HepG2 (cell line): ENCODE data around the gene SLC7A4. TPM values are rescaled to one million over a fixed set of nuclear protein-coding genes. Genes with fewer than 3 reads are reported as not detected.

Source experiments
- ATAC-seq: fragments of 200-7000 bp; cut with Tn5 transposase; 3 replicates; pipeline ENCODE4 v1.9.1; 2020; ENCODE audit warnings: mild to moderate bottlenecking, moderate library complexity
- BruUV-seq: library from RNA; stranded (reverse); fragments of 400-500 nt; replicated peaks from 2 replicates; lab custom pipeline; 2021; lab: Mats Ljungman, UMichigan
- CTCF ChIA-PET: fragments of 300-600 bp; formaldehyde crosslinking; extraction: SDS; loops from one replicate; lab custom pipeline; 2021; ENCODE audit warnings: low total read pairs, inconsistent platforms, low intra/inter-chr PET ratio; lab: Yijun Ruan, JAX
- POLR2A ChIA-PET: fragments of 350-600 bp; sonication (Branson Sonifier 250); formaldehyde crosslinking; loops from one replicate; lab custom pipeline; 2020; ENCODE audit warnings: antibody characterized with exemption, inconsistent platforms; lab: Yijun Ruan, JAX
- DNase-seq: peaks from one replicate; pipeline ENCODE4 v3.0.0-alpha.2; 2015; ENCODE audit warnings: low spot score
- FAIRE-seq: peaks from 3 replicates; lab custom pipeline; 2011; peaks lifted over from hg19 to GRCh38; lab: Jason Lieb, UNC
- H2AFZ ChIP-seq: one replicate; pipeline ENCODE4 v1.6.1; 2011; ENCODE audit warnings: low read length, inconsistent platforms
- H3K27ac ChIP-seq: fragments of 300-600 bp; 3 replicates; pipeline ENCODE4 v1.8.0; 2011; ENCODE audit warnings: mixed run types, mild to moderate bottlenecking, mixed read lengths, low read length, inconsistent platforms; ENCODE audit not compliant: insufficient read depth; ENCODE audit errors: extremely low read length
- H3K27me3 ChIP-seq, 2 experiments: fragments of 200-600 bp in 1 of 2; 2 replicates in 1 of 2; 3 replicates in 1 of 2; pipeline versions ENCODE4 v1.6.0 to v1.8.0; 2011; ENCODE audit warnings: low read length in 2 of 2, mild to moderate bottlenecking in 2 of 2, moderate library complexity in 2 of 2, inconsistent platforms in 1 of 2; ENCODE audit not compliant: insufficient read depth in 2 of 2, control insufficient read depth in 1 of 2
- H3K36me3 ChIP-seq, 2 experiments: fragments of 200-600 bp in 1 of 2; replicated peaks in 1 of 2; 2 replicates in 1 of 2; 3 replicates in 1 of 2; pipeline versions ENCODE4 v1.5.1 to v1.8.0; 2011; ENCODE audit warnings: low read length in 2 of 2, inconsistent platforms in 1 of 2; ENCODE audit not compliant: insufficient read depth in 2 of 2, control insufficient read depth in 1 of 2
- H3K4me1 ChIP-seq: 2 replicates; pipeline ENCODE4 v1.5.1; 2012; ENCODE audit warnings: low read length, inconsistent platforms; ENCODE audit not compliant: insufficient read depth
- H3K4me2 ChIP-seq: 2 replicates; pipeline ENCODE4 v1.6.0; 2011; ENCODE audit warnings: low read depth, low read length, inconsistent platforms
- H3K4me3 ChIP-seq, 3 experiments: fragments of 200-600 bp in 1 of 3; sonication (generic), shearing (Covaris generic) in 1 of 3; replicated peaks in 1 of 3; 2 replicates each; pipeline ENCODE4 v1.5.1; 2011 to 2016; ENCODE audit warnings: low read length in 3 of 3, inconsistent platforms in 2 of 3, low read depth in 2 of 3, mild to moderate bottlenecking in 2 of 3, control low read depth in 1 of 3, mixed read lengths in 1 of 3; ENCODE audit not compliant: insufficient read depth in 1 of 3
- H3K79me2 ChIP-seq: one replicate; pipeline ENCODE4 v1.6.1; 2011; ENCODE audit warnings: low read length, inconsistent platforms; ENCODE audit not compliant: insufficient read depth
- H3K9ac ChIP-seq: 2 replicates; pipeline ENCODE4 v1.6.0; 2011; ENCODE audit warnings: mild to moderate bottlenecking, low read depth, low read length, inconsistent platforms; ENCODE audit not compliant: insufficient read depth
- H3K9me3 ChIP-seq: 2 replicates; pipeline ENCODE4 v1.5.1; 2012; ENCODE audit warnings: mild to moderate bottlenecking, low read length
- H4K20me1 ChIP-seq: 2 replicates; pipeline ENCODE4 v1.6.0; 2011; ENCODE audit warnings: inconsistent platforms, mild to moderate bottlenecking, low read length, moderate library complexity; ENCODE audit not compliant: insufficient read depth
- DPF2 ChIP-seq: sonication (generic); formaldehyde crosslinking; IDR thresholded peaks from 2 replicates; pipeline ENCODE4 v1.4.0; 2020; ENCODE audit warnings: mild to moderate bottlenecking, low read depth, missing genetic modification reagents, borderline replicate concordance
- KLF13 ChIP-seq: sonication (generic); formaldehyde crosslinking; IDR thresholded peaks from 2 replicates; pipeline ENCODE4 v1.4.0; 2020; ENCODE audit warnings: mild to moderate bottlenecking, missing genetic modification reagents
- MTA1 ChIP-seq: sonication (generic); formaldehyde crosslinking; IDR thresholded peaks from 2 replicates; pipeline ENCODE4 v1.4.0; 2020; ENCODE audit warnings: missing genetic modification reagents, mild to moderate bottlenecking, borderline replicate concordance
- NFE2 ChIP-seq: sonication (generic); formaldehyde crosslinking; IDR thresholded peaks from 2 replicates; pipeline ENCODE4 v1.4.0; 2020; ENCODE audit warnings: missing genetic modification reagents
- NFIC ChIP-seq: IDR thresholded peaks from 2 replicates; pipeline ENCODE4 v1.6.1; 2012; ENCODE audit warnings: mild to moderate bottlenecking, low read length, inconsistent platforms
- NKX3-1 ChIP-seq: sonication (generic); formaldehyde crosslinking; IDR thresholded peaks from 2 replicates; pipeline ENCODE4 v1.5.0; 2020; ENCODE audit warnings: missing genetic modification reagents
- PAWR ChIP-seq: sonication (generic); formaldehyde crosslinking; IDR thresholded peaks from 2 replicates; pipeline ENCODE4 v1.4.0; 2020; ENCODE audit warnings: missing genetic modification reagents, mild to moderate bottlenecking, borderline replicate concordance
- SOX5 ChIP-seq: IDR thresholded peaks from 2 replicates; pipeline ENCODE4 v1.6.1; 2016; ENCODE audit warnings: borderline replicate concordance
- UBTF ChIP-seq: sonication (generic); formaldehyde crosslinking; IDR thresholded peaks from 2 replicates; pipeline ENCODE4 v1.4.0; 2020; ENCODE audit warnings: mild to moderate bottlenecking, missing genetic modification reagents
- ZFP91 ChIP-seq: sonication (generic); formaldehyde crosslinking; IDR thresholded peaks from 2 replicates; pipeline ENCODE4 v1.9.0; 2022; ENCODE audit warnings: missing genetic modification reagents, mild to moderate bottlenecking, borderline replicate concordance
- ZFY ChIP-seq: sonication (generic); formaldehyde crosslinking; IDR thresholded peaks from 2 replicates; pipeline ENCODE4 v1.4.0; 2020; ENCODE audit warnings: missing genetic modification reagents
- ZNF12 ChIP-seq: sonication (generic); formaldehyde crosslinking; IDR thresholded peaks from 2 replicates; pipeline ENCODE4 v1.5.0; 2020; ENCODE audit warnings: missing genetic modification reagents
- ZNF430 ChIP-seq: sonication (generic); formaldehyde crosslinking; IDR thresholded peaks from 2 replicates; pipeline ENCODE4 v1.9.0; 2021; ENCODE audit warnings: mild to moderate bottlenecking, missing genetic modification reagents
- ZNF674 ChIP-seq: sonication (generic); formaldehyde crosslinking; IDR thresholded peaks from 2 replicates; pipeline ENCODE4 v1.5.0; 2020; ENCODE audit warnings: low read depth, mild to moderate bottlenecking, missing genetic modification reagents
- ZNF777 ChIP-seq: sonication (generic); formaldehyde crosslinking; IDR thresholded peaks from 2 replicates; pipeline ENCODE4 v1.4.0; 2020; ENCODE audit warnings: missing genetic modification reagents
- WGBS: methylation state at CpG from one replicate; pipeline ENCODE4 v1.1.6; 2017; ENCODE audit warnings: low lambda C conversion rate; 5-methylcytosine and 5-hydroxymethylcytosine counted together
- in situ Hi-C: cut with HindIII; loops from 2 replicates; pipeline ENCODE4 v1.10.0; 2017; ENCODE audit warnings: low pct_unique_long_range_greater_than_20kb; ENCODE audit not compliant: extremely low pct_ligation_motif_present
- intact Hi-C: fragments of 100-400 bp; cut with micrococcal nuclease; formaldehyde crosslinking; loops from one replicate; pipeline ENCODE4 v1.10.0; 2022; ENCODE audit not compliant: unreplicated experiment
- polyA plus RNA-seq, 8 experiments: library from polyadenylated mRNA; depleted of rRNA in 3 of 8; stranded (reverse) in 7 of 8; unstranded in 1 of 8; fragments of >200 nt; fragmentation: Illumina TruSeq in 4 of 8; extraction: Trizol in 4 of 8; gene quantifications; 2 replicates each; pipeline versions ENCODE4 v1.2.1 to v1.2.3, GENCODE V29; 2011 to 2016; ENCODE audit warnings: low read depth in 4 of 8, missing spikeins in 1 of 8, mixed read lengths in 1 of 8; ENCODE audit not compliant: insufficient read depth in 1 of 8
- total RNA-seq, 5 experiments: library from RNA; depleted of rRNA; stranded (reverse); fragments of >200 nt; fragmentation: Illumina TruSeq; extraction: Trizol; gene quantifications; 2 replicates each; pipeline ENCODE4 v1.2.3, GENCODE V29; 2016; ENCODE audit warnings: low read depth in 1 of 5
- TF ChIP-seq, protein P1 (sequence below): sonication (generic); IDR thresholded peaks from 2 replicates; pipeline ENCODE4 v1.6.1; 2016; ENCODE audit warnings: low read depth, borderline replicate concordance
- TF ChIP-seq, protein P2 (sequence below): sonication (generic); formaldehyde crosslinking; IDR thresholded peaks from 2 replicates; pipeline ENCODE4 v1.4.0; 2020; ENCODE audit warnings: missing genetic modification reagents, borderline replicate concordance

The SLC7A4 gene
- total and polyA plus RNA-seq, 2 of the 13 experiments (the other 11 are each of a cell fraction or from before 2014, with no cell fraction given), result not detected

- ATAC-seq, result no peak
- H2AFZ ChIP-seq, result no peak overlapping the region
- no peaks in the 10 kb centered on the region for H3K36me3 ChIP-seq
- H3K4me2 ChIP-seq, result no peak overlapping the region
- POLR2A ChIA-PET, result no interaction called here
- H3K4me3 ChIP-seq, result no peak overlapping the region
- CTCF ChIA-PET, result no interaction called here
- WGBS, result 14% methylated on average over 5 of the region's 8 CpGs
- TF ChIP-seq, protein P1, sequence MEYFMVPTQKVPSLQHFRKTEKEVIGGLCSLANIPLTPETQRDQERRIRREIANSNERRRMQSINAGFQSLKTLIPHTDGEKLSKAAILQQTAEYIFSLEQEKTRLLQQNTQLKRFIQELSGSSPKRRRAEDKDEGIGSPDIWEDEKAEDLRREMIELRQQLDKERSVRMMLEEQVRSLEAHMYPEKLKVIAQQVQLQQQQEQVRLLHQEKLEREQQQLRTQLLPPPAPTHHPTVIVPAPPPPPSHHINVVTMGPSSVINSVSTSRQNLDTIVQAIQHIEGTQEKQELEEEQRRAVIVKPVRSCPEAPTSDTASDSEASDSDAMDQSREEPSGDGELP, result no peak
- TF ChIP-seq, protein P2, sequence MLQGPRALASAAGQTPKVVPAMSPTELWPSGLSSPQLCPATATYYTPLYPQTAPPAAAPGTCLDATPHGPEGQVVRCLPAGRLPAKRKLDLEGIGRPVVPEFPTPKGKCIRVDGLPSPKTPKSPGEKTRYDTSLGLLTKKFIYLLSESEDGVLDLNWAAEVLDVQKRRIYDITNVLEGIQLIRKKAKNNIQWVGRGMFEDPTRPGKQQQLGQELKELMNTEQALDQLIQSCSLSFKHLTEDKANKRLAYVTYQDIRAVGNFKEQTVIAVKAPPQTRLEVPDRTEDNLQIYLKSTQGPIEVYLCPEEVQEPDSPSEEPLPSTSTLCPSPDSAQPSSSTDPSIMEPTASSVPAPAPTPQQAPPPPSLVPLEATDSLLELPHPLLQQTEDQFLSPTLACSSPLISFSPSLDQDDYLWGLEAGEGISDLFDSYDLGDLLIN (CRISPR knock-in tag), result no peak
- TF ChIP-seq NFE2 (CRISPR knock-in tag), result no peak
- no peak for TF ChIP-seq ZNF674 (CRISPR knock-in tag)
- no peak for TF ChIP-seq PAWR (CRISPR knock-in tag)
- TF ChIP-seq ZNF430 (CRISPR knock-in tag), result no peak
- no peak for TF ChIP-seq DPF2 (CRISPR knock-in tag)
- no peak for TF ChIP-seq ZFY (CRISPR knock-in tag)
- no peak for TF ChIP-seq KLF13 (CRISPR knock-in tag)
- no peak for TF ChIP-seq NKX3-1 (CRISPR knock-in tag)
- TF ChIP-seq ZNF12 (CRISPR knock-in tag), result no peak
- TF ChIP-seq SOX5 (CRISPR knock-in tag), result no peak
- no peak for TF ChIP-seq ZNF777 (CRISPR knock-in tag)
- TF ChIP-seq ZFP91 (CRISPR knock-in tag), result no peak
- no peak for TF ChIP-seq MTA1 (CRISPR knock-in tag)
- no peak for TF ChIP-seq NFIC
- TF ChIP-seq UBTF (CRISPR knock-in tag), result no peak
- TF ChIP-seq, all 625 proteins: peak for 0
- H3K4me1 ChIP-seq, result no peaks in the 10 kb centered on the region
- intact Hi-C loops (no loop called here), in situ Hi-C loops (no loop called here)
- H3K27me3 ChIP-seq, result peaks cover 6 to 57% of the 10 kb centered on the region in 2 experiments; a peak in 4 of 5 replicates
- H3K79me2 ChIP-seq, result no peaks in the 10 kb centered on the region
- no TSS peak for BruUV-seq
- no peak overlapping the region for H3K27ac ChIP-seq
- DNase-seq, result no peak
- H4K20me1 ChIP-seq, result no peaks in the 10 kb centered on the region
- H3K9ac ChIP-seq, result no peak overlapping the region
- H3K9me3 ChIP-seq, result no peaks in the 10 kb centered on the region
- no peak for FAIRE-seq
These were observed 20.5 kb upstream of the SLC7A4 start for GRCh38 chr22:21052715-21053459.
